HCT116 (cell line): Measurements from ENCODE around the gene SKA1. TPM values are rescaled to one million over a fixed set of nuclear protein-coding genes. Genes with fewer than 3 reads are reported as not detected.

Experiments
- ATAC-seq: fragments of 200-7000 bp; cut with Tn5 transposase; 2 replicates; pipeline ENCODE4 v1.9.1; 2020; ENCODE audit warnings: mild to moderate bottlenecking, moderate library complexity
- BruUV-seq: library from RNA; stranded (reverse); fragments of 400-500 nt; replicated peaks from 2 replicates; lab custom pipeline; 2021; lab: Mats Ljungman, UMichigan
- CTCF ChIA-PET: fragments of 300-600 bp; sonication (Branson Sonifier 250); formaldehyde crosslinking; loops from one replicate; lab custom pipeline; 2021; ENCODE audit warnings: antibody characterized with exemption; lab: Charles Lee
- POLR2A ChIA-PET: fragments of 300-600, 350-600 bp; sonication (Branson Sonifier 250); formaldehyde crosslinking; loops from one replicate; lab custom pipeline; 2021; ENCODE audit warnings: antibody characterized with exemption; lab: Charles Lee
- RAD21 ChIA-PET, 2 experiments: fragments of 300-600 bp; sonication (Branson Sonifier 250); formaldehyde crosslinking; loops; one replicate each; lab custom pipeline; 2023; ENCODE audit warnings: low total read pairs in 2 of 2; ENCODE audit not compliant: uncharacterized antibody in 2 of 2, unreplicated experiment in 2 of 2, low non-redundant PET in 1 of 2; lab: Charles Lee
- DNase-seq: peaks from one replicate; pipeline ENCODE4 v3.0.0-alpha.2; 2010; ENCODE audit warnings: low read depth, low spot score
- H2AFZ ChIP-seq: fragments of 200-600 bp; shearing (Covaris generic), sonication (generic); 2 replicates; pipeline ENCODE4 v1.6.1; 2017; ENCODE audit warnings: low read depth, mixed run types, mixed read lengths, antibody characterized with exemption, low read length; ENCODE audit not compliant: poor library complexity, severe bottlenecking
- H3K27ac ChIP-seq: 2 replicates; pipeline ENCODE4 v1.5.1; 2012; ENCODE audit warnings: low read depth, low read length
- H3K27me3 ChIP-seq: fragments of 200-600 bp; sonication (generic); 2 replicates; pipeline ENCODE4 v1.6.1; 2016; ENCODE audit warnings: mixed run types, low read length, mixed read lengths; ENCODE audit not compliant: insufficient read depth
- H3K36me3 ChIP-seq, 2 experiments: fragments of 200-500 bp in 1 of 2; fragments of 200-600 bp in 1 of 2; sonication (Bioruptor generic) in 1 of 2; sonication (generic) in 1 of 2; 2 replicates each; pipeline versions ENCODE4 v1.5.1 to v1.6.1; 2014 to 2016; ENCODE audit warnings: low read length in 2 of 2, inconsistent platforms in 1 of 2, mixed read lengths in 1 of 2, mixed run types in 1 of 2; ENCODE audit not compliant: insufficient read depth in 2 of 2, control insufficient read depth in 1 of 2
- H3K4me1 ChIP-seq, 2 experiments: fragments of 200-600 bp in 1 of 2; sonication (generic) in 1 of 2; 2 replicates each; pipeline versions ENCODE4 v1.5.1 to v1.6.1; 2012 to 2017; ENCODE audit warnings: low read length in 2 of 2, inconsistent platforms in 1 of 2, mild to moderate bottlenecking in 1 of 2, mixed read lengths in 1 of 2, mixed run types in 1 of 2, moderate library complexity in 1 of 2; ENCODE audit not compliant: insufficient read depth in 2 of 2, control insufficient read depth in 1 of 2
- H3K4me2 ChIP-seq: fragments of 200-600 bp; sonication (generic); 2 replicates; pipeline ENCODE4 v1.6.1; 2017; ENCODE audit warnings: mixed run types, low read length, mixed read lengths
- H3K4me3 ChIP-seq, 2 experiments: fragments of 200-600 bp in 1 of 2; sonication (generic) in 1 of 2; replicated peaks in 1 of 2; 2 replicates each; pipeline ENCODE4 v1.5.1; 2011 to 2016; ENCODE audit warnings: low read length in 2 of 2, control low read depth in 1 of 2, low read depth in 1 of 2, mild to moderate bottlenecking in 1 of 2, mixed read lengths in 1 of 2, mixed run types in 1 of 2
- H3K79me2 ChIP-seq: fragments of 200-600 bp; sonication (generic); 2 replicates; pipeline ENCODE4 v1.6.1; 2017; ENCODE audit warnings: mild to moderate bottlenecking, mixed run types, low read length, moderate library complexity, mixed read lengths; ENCODE audit not compliant: insufficient read depth
- H3K9ac ChIP-seq: fragments of 200-600 bp; sonication (generic); 2 replicates; pipeline ENCODE4 v1.6.1; 2016; ENCODE audit warnings: low read length, mixed read lengths
- H3K9me2 ChIP-seq: fragments of 200-600 bp; sonication (generic), shearing (Covaris generic); 2 replicates; pipeline ENCODE4 v1.6.1; 2017; ENCODE audit warnings: mixed run types, mild to moderate bottlenecking, moderate library complexity; ENCODE audit not compliant: insufficient read depth
- H3K9me3 ChIP-seq, 2 experiments: fragments of 200-500 bp in 1 of 2; fragments of 200-600 bp in 1 of 2; sonication (Bioruptor generic) in 1 of 2; sonication (generic) in 1 of 2; 2 replicates each; pipeline ENCODE4 v1.6.1; 2014 to 2017; ENCODE audit warnings: low read length in 2 of 2, mixed read lengths in 2 of 2, inconsistent platforms in 1 of 2, low read depth in 1 of 2, mild to moderate bottlenecking in 1 of 2, mixed run types in 1 of 2, moderate library complexity in 1 of 2; ENCODE audit not compliant: control insufficient read depth in 1 of 2, insufficient read depth in 1 of 2
- H4K20me1 ChIP-seq: fragments of 200-600 bp; sonication (generic), shearing (Covaris generic); 2 replicates; pipeline ENCODE4 v1.6.1; 2017; ENCODE audit warnings: mixed run types, mild to moderate bottlenecking, moderate library complexity; ENCODE audit not compliant: insufficient read depth
- CBX3 ChIP-seq: IDR thresholded peaks from 2 replicates; pipeline ENCODE4 v1.6.1; 2012; ENCODE audit warnings: low read depth
- CEBPB ChIP-seq: IDR thresholded peaks from 2 replicates; pipeline ENCODE4 v1.6.1; 2012; ENCODE audit warnings: low read depth
- ELF1 ChIP-seq: IDR thresholded peaks from 2 replicates; pipeline ENCODE4 v1.6.1; 2012; ENCODE audit warnings: low read depth, borderline replicate concordance
- FOSL1 ChIP-seq: IDR thresholded peaks from 2 replicates; pipeline ENCODE4 v1.6.1; 2012; ENCODE audit warnings: low read depth
- JUND ChIP-seq: IDR thresholded peaks from 2 replicates; pipeline ENCODE4 v1.6.1; 2012
- REST ChIP-seq: IDR thresholded peaks from 2 replicates; pipeline ENCODE4 v1.6.1; 2012; ENCODE audit warnings: low read depth
- SRF ChIP-seq: IDR thresholded peaks from 2 replicates; pipeline ENCODE4 v1.6.1; 2012; ENCODE audit warnings: low read depth
- YY1 ChIP-seq: IDR thresholded peaks from 2 replicates; pipeline ENCODE4 v1.6.1; 2011; ENCODE audit warnings: low read length, low read depth, moderate library complexity, mild to moderate bottlenecking; ENCODE audit not compliant: insufficient replicate concordance; ENCODE audit errors: extremely low read depth
- ZFX ChIP-seq: fragments of 450-650 bp; IDR thresholded peaks from 2 replicates; pipeline ENCODE4 v1.6.1; 2017
- ZNF274 ChIP-seq: fragments of 200-500 bp; sonication (Bioruptor generic); IDR thresholded peaks from 2 replicates; pipeline ENCODE4 v1.6.1; 2014; ENCODE audit warnings: mild to moderate bottlenecking, low read depth, low read length, inconsistent platforms
- intact Hi-C: fragments of 100-400 bp; cut with micrococcal nuclease; formaldehyde crosslinking; loops from 2 replicates; pipeline ENCODE4 v1.10.0; 2022
- total RNA-seq: library from RNA; stranded (reverse); gene quantifications from one replicate; pipeline ENCODE4 v1.2.1, GENCODE V29; 2021; ENCODE audit not compliant: unreplicated experiment

The SKA1 gene
- total RNA-seq, 1 experiment from 2014 or later: 34.5 TPM

GRCh38 chr18:50397023-50397422, 22.2 kb downstream of the SKA1 start:
- Histone ChIP-seq H3K4me3 (no peak overlapping the region), H3K27me3 (no peaks in the 10 kb centered on the region), H3K36me3 (peaks cover 0 to 4% of the 10 kb centered on the region in 2 experiments; a peak in 2 of 4 replicates), H3K4me1 (peaks cover 0 to 6% of the 10 kb centered on the region in 2 experiments; a peak in 1 of 4 replicates), H3K4me2 (no peak overlapping the region), H2AFZ (no peak overlapping the region), H3K79me2 (no peaks in the 10 kb centered on the region), H3K27ac (no peak overlapping the region), H3K9me2 (no peaks in the 10 kb centered on the region), H3K9ac (no peak overlapping the region), H4K20me1 (no peaks in the 10 kb centered on the region), H3K9me3 (no peaks in the 10 kb centered on the region)
- ChIA-PET CTCF (interaction anchor here (0.7 kb wide), 1 partner anchor 13 kb away, joined by 3 read pairs; no protein-coding TSS in a partner anchor), POLR2A (no interaction called here), RAD21 (no interaction called here)
- ATAC-seq: no peak
- intact Hi-C loops: no loop called here
- TF ChIP-seq CEBPB (no peak), JUND (no peak)
- BruUV-seq: no TSS peak
- DNase-seq: no peak

GRCh38 chr18:50398099-50398498, 23.3 kb downstream of the SKA1 start:
- Histone ChIP-seq H3K9me3 (no peaks in the 10 kb centered on the region), H3K9ac (no peak overlapping the region), H3K9me2 (no peaks in the 10 kb centered on the region), H3K36me3 (peaks cover 0 to 2% of the 10 kb centered on the region in 2 experiments; a peak in 2 of 4 replicates), H4K20me1 (no peaks in the 10 kb centered on the region), H3K27ac (no peak overlapping the region), H3K79me2 (no peaks in the 10 kb centered on the region), H2AFZ (no peak overlapping the region), H3K27me3 (no peaks in the 10 kb centered on the region), H3K4me1 (peaks cover 0 to 6% of the 10 kb centered on the region in 2 experiments; a peak in 1 of 4 replicates), H3K4me3 (no peak overlapping the region), H3K4me2 (no peak overlapping the region)
- DNase-seq (no peak), ATAC-seq (no peak)
- intact Hi-C loops: no loop called here
- no TSS peak for BruUV-seq
- ChIA-PET RAD21 (no interaction called here), POLR2A (no interaction called here), CTCF (no interaction called here)
- TF ChIP-seq CBX3 (no peak), JUND (no peak), FOSL1 (no peak), YY1 (no peak), ZFX (no peak), REST (no peak), SRF (no peak), ELF1 (no peak), ZNF274 (no peak)
